OCI-LY3 (cell line): Measurements from ENCODE around the gene TSPAN9.

ENCODE experiments used
- CTCF ChIP-seq: fragments of 200-600, 300-600 bp; sonication (generic); IDR thresholded peaks from 2 replicates; pipeline ENCODE4 v1.5.1; 2014; ENCODE audit warnings: antibody characterized with exemption, low read length, low read depth
- EZH2phosphoT487 ChIP-seq: fragments of 200-600 bp; shearing (Covaris generic); IDR thresholded peaks from 2 replicates; pipeline ENCODE4 v1.6.1; 2018; ENCODE audit warnings: antibody characterized with exemption, mixed run types, low read depth

DNA sequence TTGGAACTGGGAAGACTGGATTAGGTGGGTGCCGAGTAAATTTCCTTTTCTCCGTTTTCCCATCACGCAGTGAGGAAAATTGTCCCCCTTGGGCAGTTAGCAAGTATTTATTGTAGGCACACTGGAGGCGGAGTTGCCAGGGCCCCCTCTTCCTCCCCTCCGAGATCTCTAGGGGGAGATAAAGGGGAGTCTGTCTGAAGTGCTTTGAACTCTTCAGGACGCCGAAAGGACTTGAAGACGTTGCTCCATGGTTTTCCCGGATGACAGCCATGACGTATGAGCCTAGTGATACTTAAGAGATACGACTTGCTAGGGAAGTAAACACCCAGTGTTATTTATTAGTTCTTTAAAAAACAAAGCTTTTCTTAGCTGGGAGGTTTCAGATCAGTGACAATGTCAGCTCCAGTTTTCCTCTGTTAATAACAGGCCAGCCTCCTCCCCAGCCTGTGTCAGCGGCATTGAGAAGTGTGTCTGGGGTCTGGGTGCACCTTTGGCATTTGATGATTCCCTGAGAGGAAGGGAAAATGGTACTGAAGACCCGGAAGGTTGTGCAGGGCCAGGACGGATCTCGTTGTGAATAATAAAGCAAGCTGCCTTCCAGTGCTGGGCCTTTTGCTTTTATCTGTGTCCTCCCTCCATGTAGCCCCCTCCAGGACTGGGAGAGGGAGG is 78.7 kb downstream of the TSPAN9 start:
- no peak for TF ChIP-seq CTCF
- TF ChIP-seq EZH2phosphoT487 = no peak
